ENCODE data around the gene ZAR1L.
"Not testable (repeated sequence)": the region's sequence is repeated elsewhere in the genome, so short reads cannot be mapped to it uniquely, and the experiment has no call there.

The ZAR1L gene, protein sequence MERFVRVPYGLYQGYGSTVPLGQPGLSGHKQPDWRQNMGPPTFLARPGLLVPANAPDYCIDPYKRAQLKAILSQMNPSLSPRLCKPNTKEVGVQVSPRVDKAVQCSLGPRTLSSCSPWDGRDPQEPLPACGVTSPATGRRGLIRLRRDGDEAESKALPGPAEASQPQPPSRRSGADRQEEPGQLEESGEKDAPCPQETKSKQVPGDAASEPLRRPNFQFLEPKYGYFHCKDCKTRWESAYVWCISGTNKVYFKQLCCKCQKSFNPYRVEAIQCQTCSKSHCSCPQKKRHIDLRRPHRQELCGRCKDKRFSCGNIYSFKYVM

DNA sequence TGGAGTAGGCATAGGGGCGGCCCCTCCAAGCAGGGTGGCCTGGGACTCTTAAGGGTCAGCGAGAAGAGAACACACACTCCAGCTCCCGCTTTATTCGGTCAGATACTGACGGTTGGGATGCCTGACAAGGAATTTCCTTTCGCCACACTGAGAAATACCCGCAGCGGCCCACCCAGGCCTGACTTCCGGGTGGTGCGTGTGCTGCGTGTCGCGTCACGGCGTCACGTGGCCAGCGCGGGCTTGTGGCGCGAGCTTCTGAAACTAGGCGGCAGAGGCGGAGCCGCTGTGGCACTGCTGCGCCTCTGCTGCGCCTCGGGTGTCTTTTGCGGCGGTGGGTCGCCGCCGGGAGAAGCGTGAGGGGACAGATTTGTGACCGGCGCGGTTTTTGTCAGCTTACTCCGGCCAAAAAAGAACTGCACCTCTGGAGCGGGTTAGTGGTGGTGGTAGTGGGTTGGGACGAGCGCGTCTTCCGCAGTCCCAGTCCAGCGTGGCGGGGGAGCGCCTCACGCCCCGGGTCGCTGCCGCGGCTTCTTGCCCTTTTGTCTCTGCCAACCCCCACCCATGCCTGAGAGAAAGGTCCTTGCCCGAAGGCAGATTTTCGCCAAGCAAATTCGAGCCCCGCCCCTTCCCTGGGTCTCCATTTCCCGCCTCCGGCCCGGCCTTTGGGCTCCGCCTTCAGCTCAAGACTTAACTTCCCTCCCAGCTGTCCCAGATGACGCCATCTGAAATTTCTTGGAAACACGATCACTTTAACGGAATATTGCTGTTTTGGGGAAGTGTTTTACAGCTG, at the start of gene ZAR1L, which contains the start of gene BRCA2:
Gene ZAR1L (minus strand): TSS at position 126 of the 790 bp plus-strand sequence. CDS start 3,438 bp downstream, outside the sequence.
Gene BRCA2 (plus strand): TSS at position 271 of the 790 bp plus-strand sequence. CDS start 953 bp downstream, outside the sequence.
- in situ Hi-C loops (cut with MboI; ENCODE audit: low sequenced_read_pairs) = no loop called here

DNA sequence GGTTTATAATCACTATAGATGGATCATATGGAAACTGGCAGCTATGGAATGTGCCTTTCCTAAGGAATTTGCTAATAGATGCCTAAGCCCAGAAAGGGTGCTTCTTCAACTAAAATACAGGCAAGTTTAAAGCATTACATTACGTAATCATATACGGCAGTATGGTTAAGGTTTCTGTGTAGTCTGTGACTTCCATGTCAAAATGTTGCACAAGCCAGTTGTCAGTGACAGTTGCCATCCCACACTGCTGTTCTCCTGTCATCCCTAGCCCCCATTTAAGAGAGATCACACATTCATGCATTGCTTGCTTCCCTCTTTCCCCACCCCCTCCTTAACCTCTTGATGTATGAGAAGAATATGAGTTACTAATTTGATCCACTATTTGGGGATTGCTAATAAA, 47.4 kb upstream of the ZAR1L start:
- in situ Hi-C loops (cut with MboI; ENCODE audit: low sequenced_read_pairs) = no loop called here

DNA sequence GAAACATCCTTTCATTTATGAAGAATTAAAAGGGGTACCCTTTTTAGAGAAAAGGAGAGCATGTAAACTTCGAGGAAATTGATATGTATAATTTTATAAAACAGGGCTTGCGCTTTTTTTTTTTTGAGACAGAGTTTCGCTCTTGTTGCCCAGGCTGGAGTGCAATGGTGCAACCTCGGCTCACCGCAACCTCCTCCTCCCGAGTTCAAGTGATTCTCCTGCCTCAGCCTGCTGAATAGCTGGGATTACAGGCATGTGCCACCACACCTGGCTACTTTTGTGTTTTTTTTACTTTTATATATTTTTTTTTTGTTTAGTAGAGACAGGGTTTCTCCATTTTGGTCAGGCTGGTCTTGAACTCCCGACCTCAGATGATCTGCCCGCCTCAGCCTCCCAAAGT, 40.8 kb upstream of the ZAR1L start:
- in situ Hi-C loops (cut with MboI; ENCODE audit: low sequenced_read_pairs) = not testable (repeated sequence)

DNA sequence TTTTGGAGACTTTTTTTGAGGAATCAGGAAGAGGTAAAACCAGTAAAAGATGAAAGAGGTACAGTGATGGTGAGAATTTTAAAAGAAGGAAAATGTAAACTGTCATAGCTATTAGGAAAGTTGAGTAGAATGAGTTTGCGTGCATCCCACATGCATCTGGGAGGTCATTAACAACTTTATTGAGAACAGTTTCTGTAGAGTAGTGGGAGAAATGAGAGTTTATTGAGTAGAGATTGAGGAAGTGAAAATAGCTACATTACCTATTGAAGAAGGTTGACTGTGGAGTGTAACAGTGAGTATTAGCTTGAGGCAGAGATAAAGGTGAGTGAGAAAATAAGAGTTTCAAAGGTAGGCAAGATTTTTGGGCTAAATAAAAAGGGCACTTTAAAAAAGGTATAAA, 38.9 kb upstream of the ZAR1L start:
- in situ Hi-C loops (cut with MboI; ENCODE audit: low sequenced_read_pairs) = no loop called here

DNA sequence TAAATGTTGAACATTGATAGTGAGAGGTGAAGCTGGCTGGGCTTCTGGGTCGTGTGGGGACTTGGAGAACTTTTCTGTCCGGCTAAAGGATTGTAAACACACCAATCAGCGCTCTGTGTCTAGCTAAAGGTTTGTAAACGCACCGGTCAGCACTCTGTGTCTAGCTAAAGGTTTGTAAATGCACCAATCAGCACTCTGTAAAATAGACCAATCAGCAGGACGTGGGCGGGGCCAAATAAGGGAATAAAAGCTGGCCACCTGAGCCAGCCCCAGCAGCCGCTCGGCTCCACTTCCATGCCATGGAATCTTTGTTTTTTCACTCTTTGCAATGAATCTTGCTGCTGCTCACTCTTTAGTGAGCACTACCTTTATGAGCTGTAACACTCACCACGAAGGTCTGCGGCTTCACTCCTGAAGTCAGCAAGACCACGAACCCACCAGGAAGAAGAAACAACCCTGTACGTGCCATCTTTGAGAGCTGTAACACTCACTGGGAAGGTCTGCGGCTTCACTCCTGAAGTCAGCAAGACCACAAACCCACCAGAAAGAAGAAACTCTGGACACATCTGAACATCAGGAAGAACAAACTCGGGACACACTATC, 35.8 kb upstream of the ZAR1L start:
- in situ Hi-C loops (cut with MboI; ENCODE audit: low sequenced_read_pairs) = not testable (repeated sequence)

DNA sequence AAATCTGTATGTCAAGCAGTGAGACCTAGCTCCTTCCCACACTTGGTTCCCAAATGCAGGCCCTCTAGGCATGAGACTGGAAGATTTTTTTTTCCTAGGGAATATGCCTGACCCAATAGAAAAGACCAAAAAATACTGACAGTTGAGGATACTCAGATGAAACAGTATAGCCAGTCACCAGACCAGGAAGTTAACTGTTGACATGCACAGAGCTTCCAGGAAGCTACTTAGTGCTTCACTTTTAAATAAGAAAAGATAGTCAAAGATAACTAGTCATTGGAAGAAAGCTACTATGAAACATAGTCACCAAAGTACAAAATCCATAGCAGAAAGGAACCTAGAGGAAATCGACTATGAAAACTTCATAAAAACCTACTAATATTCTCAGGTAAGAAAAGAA, 32.5 kb upstream of the ZAR1L start:
- in situ Hi-C loops (cut with MboI; ENCODE audit: low sequenced_read_pairs) = no loop called here

DNA sequence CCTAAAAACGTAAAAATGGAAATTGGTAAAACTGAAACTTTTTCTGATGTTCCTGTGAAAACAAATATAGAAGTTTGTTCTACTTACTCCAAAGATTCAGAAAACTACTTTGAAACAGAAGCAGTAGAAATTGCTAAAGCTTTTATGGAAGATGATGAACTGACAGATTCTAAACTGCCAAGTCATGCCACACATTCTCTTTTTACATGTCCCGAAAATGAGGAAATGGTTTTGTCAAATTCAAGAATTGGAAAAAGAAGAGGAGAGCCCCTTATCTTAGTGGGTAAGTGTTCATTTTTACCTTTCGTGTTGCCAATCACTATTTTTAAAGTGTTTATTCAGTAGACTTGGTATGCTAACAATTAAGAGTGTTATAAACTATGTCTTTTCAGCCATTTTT, 25.8 kb upstream of the ZAR1L start:
- in situ Hi-C loops (cut with MboI; ENCODE audit: low sequenced_read_pairs) = no loop called here

DNA sequence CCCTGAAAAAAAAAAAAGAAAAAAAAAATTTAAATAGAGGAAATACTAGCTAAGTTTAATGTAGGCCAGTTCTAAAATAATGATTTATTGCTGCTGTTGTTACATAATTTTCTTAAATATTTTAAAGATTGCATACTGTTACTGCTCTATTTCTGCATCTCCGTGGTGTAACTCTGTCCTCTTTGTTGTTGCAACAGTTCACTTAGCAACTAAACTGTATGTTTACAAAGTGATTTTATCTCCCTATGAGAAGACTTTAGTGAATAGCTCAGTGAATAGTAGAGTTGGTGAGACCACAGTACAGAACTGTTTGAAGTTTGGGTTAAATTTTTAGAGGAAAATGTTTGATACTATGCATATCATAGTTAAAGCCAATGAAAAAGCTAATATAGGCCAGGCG, 19.5 kb upstream of the ZAR1L start:
- in situ Hi-C loops (cut with MboI; ENCODE audit: low sequenced_read_pairs) = no loop called here

DNA sequence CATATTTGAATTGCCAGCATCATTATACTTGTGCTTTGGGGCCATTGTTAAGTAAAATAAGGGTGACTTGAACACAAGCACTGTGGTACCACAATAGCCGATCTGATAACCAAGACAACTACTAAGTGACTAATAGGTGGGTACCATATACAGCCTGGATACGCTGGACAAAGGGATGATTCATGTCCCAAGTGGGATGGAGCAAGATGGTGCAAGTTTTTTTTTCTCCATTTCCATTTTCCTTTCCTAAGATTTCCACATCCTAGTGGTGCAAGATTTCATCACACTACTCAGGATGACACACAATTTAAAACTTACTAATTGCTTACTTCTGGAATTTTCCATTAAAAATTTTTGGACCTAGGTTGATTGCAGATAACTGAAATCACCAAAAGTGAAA, 15.3 kb upstream of the ZAR1L start:
- in situ Hi-C loops (cut with MboI; ENCODE audit: low sequenced_read_pairs) = no loop called here

DNA sequence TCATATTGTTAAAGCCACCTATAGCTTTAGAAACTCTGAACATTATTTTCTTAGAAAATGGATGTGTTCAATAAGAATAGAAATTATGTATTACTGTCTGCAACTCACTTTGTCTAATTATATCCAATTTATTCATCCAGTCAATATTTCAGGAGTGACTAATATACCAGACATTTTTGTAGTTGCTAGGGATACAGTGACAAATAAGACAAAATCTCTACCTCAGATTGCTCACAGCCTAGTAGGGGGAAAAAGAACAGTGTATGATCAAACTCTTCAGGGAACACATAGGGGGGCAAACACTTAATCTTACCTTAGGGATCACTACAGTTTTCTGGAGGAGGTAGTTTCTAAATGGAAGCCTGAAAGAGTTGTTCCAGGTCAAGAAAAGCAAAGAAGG, 8.7 kb upstream of the ZAR1L start:
- in situ Hi-C loops (cut with MboI; ENCODE audit: low sequenced_read_pairs) = no loop called here

DNA sequence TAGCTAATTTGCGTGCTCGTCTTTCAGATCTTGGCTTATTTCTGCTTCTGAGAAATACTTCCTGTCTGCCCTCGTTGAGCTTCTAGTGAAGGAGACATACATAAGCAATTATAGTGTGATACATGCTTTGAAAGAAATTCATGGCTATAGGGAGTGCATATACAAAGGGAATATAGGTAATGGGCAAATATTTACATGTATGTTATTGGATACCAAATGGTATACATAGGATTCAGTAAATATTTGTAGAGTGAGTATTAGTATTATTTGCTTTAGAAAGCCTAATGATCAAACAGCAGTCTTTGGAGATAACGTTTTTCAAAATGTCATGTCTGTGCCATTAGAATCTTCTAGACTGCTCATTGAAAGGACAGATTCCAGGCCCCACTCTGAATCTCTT, 5.4 kb upstream of the ZAR1L start:
- in situ Hi-C loops (cut with MboI; ENCODE audit: low sequenced_read_pairs) = no loop called here

DNA sequence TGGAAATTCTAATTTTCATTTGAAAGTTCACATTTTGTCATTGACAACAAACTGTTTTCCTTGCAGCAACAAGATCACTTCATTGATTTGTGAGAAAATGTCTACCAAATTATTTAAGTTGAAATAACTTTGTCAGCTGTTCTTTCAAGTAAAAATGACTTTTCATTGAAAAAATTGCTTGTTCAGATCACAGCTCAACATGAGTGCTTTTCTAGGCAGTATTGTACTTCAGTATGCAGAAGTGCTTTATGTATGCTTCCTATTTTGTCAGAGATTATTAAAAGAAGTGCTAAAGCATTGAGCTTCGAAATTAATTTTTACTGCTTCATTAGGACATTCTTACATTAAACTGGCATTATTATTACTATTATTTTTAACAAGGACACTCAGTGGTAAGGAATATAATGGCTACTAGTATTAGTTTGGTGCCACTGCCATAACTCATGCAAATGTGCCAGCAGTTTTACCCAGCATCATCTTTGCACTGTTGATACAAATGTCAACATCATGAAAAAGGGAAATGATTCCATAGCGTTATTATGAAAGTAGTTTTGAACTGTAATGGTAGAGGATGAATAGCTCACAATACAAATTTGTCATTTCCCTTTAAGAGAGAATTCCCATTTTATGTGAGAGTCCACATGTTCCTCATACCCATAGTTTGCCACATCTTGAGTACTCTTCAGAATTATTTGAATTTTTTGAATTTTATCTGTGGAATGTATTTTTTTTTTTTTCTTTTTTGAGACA, 2.7 kb upstream of the ZAR1L start:
- in situ Hi-C loops (cut with MboI; ENCODE audit: low sequenced_read_pairs) = no loop called here

DNA sequence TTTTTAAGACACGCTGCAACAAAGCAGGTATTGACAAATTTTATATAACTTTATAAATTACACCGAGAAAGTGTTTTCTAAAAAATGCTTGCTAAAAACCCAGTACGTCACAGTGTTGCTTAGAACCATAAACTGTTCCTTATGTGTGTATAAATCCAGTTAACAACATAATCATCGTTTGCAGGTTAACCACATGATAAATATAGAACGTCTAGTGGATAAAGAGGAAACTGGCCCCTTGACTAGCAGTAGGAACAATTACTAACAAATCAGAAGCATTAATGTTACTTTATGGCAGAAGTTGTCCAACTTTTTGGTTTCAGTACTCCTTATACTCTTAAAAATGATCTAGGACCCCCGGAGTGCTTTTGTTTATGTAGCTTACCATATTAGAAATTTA, 1.3 kb upstream of the ZAR1L start:
- in situ Hi-C loops (cut with MboI; ENCODE audit: low sequenced_read_pairs) = no loop called here

DNA sequence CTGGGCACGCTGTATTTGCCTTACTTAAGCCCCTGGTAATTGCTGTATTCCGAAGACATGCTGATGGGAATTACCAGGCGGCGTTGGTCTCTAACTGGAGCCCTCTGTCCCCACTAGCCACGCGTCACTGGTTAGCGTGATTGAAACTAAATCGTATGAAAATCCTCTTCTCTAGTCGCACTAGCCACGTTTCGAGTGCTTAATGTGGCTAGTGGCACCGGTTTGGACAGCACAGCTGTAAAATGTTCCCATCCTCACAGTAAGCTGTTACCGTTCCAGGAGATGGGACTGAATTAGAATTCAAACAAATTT, 821 bp upstream of the ZAR1L start:
- in situ Hi-C loops (cut with MboI; ENCODE audit: low sequenced_read_pairs) = no loop called here

DNA sequence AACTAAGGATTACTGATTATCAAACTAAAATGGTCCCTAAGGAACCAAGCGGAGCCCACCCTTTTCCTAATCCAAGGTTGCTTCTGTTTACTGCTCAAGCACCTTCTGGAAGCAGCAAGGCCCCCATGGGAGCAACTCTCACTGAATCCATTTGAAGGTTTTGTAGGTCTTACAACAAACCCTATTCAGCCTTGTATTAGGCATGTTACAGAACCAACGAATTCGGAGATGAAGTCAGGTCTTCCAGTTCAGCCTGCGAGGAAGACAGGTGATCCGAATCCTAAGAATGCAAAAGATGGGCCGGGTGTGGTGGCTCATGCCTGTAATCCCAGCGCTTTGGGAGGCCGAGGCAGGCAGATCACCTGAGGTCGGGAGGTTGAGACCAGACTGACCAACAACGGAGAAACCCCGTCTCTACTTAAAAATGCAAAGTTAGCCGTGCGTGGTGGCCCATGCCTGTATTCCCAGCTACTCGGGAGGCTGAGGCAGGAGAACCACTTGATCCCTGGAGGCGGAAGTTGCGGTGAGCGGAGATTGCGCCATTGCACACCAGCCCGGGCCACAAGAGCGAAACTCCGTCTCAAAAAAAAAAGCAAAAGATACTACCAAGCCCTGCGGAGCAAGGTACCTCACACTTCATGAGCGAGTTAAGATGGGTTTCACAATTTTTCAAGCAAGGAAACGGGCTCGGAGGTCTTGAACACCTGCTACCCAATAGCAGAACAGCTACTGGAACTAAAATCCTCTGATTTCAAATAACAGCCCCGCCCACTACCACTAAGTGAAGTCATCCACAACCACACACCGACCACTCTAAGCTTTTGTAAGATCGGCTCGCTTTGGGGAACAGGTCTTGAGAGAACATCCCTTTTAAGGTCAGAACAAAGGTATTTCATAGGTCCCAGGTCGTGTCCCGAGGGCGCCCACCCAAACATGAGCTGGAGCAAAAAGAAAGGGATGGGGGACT, 609 bp downstream of the ZAR1L start:
- in situ Hi-C loops (cut with MboI; ENCODE audit: low sequenced_read_pairs) = no loop called here

DNA sequence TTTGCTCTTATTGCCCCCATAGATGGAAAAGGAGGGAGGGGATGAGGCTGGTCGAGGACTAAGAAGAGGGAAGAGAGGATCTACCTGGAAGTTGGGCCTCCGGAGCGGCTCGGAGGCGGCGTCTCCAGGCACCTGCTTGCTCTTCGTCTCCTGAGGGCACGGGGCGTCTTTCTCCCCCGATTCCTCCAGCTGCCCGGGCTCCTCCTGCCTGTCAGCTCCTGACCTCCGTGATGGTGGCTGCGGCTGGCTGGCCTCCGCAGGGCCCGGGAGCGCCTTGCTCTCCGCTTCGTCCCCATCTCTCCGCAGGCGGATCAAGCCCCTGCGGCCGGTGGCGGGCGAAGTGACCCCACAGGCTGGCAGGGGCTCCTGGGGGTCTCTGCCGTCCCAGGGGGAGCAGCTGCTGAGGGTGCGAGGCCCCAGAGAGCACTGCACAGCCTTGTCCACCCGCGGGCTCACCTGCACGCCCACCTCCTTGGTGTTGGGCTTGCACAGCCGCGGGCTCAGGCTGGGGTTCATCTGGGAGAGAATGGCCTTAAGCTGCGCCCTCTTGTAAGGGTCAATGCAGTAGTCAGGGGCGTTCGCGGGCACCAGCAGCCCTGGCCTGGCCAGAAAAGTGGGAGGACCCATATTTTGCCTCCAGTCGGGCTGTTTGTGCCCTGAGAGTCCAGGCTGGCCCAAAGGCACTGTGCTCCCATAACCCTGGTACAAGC, 3.8 kb downstream of the ZAR1L start:
- in situ Hi-C loops (cut with MboI; ENCODE audit: low sequenced_read_pairs) = no loop called here

DNA sequence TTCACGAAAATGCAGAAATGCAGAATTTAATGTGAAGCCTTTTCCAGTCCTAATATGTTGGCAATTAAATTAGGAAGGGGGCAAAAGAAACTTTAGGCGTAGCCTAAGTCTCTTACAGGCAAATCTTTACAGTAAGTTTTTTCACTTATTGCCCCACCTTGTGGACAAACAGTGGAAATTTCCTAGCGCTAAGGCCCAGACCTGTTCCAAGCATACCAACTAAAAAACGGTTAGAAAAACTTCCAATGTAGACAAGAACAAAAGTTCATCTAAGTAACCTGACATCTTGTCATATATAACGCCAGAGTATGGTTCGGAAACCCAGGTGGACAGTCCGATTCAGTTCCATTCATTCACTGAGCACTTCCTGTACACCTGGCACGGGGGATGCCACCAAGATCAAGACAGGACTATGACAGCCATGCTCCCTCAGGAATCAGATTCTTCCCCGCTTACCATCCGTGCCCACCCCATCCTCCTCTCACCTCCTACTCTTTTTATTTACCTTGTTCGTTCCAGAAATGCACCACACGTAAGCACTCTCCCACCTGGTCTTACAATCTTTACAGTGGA, 4.9 kb downstream of the ZAR1L start:
- in situ Hi-C loops (cut with MboI; ENCODE audit: low sequenced_read_pairs) = no loop called here

DNA sequence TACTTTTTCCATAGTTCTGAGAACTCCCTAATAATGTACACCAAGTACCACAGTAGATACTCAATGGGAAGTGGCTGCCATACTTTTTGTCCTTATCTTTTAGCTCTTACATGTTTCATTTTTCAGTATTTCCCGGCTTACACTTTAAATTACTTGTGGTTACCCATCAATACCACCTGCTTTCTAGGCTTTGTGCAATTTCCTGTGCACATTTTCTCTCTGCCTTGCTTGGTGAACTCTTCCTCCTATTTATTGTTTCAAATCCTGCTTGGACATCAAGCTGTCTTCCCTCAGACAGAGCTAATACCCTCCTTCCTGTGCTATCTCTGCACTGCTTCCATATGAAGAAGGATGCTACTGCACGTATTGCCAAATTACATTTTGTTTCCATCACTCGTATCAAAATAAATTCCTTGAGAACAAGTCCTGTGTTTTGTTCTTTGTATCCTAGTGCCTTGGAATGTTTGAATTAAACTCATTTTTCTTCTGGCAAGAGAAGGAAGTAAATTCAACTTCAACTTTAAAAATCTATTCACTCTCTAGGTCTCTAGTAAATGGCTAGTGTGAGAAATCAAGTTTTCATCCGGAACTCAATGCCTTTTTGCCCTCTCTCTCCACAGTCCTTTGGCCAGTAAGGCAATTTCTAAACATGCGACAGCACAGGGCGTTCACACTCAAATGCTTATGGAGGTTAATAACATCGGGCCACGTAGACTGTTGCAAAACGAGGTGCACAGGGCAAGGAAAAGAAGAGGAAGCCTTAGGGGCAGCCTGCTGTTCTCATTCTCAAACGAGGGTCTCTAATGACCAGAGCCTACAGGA, 5.6 kb downstream of the ZAR1L start:
- in situ Hi-C loops (cut with MboI; ENCODE audit: low sequenced_read_pairs) = no loop called here
